ENCODE results near the gene CSTF3. TPM values are rescaled to one million over a fixed set of nuclear protein-coding genes. Genes with fewer than 3 reads are reported as not detected.

The CSTF3 gene
- total and polyA plus RNA-seq, 2 of the 4 experiments (the other 2 are of a cell fraction) = 14.5 to 23.4 TPM

GRCh38 chr11:33064866-33065265, 96.4 kb downstream of the CSTF3 start:
- no peaks in the 10 kb centered on the region for H4K20me1 ChIP-seq (ENCODE audit: insufficient read depth, low read length)
- ChIA-PET CTCF (interaction anchor here (0.7 to 2.6 kb wide), 8 partner anchors 13 to 256 kb away, joined by 3 to 16 read pairs (median 5); no protein-coding TSS in a partner anchor), POLR2A (ENCODE audit: unreplicated experiment) (no interaction called here)
- H3K56ac ChIP-seq (ENCODE audit: extremely low read depth, insufficient read depth, low read length) = no peak overlapping the region
- no peak overlapping the region for H2AFZ ChIP-seq (replicated peaks; ENCODE audit: low read length, poor library complexity)
- intact Hi-C loops (cut with micrococcal nuclease) = loop anchor here (1.0 to 5.0 kb wide), 3 partner anchors 105 to 256 kb away; partner anchors contain the start of gene QSER1
- H3K27ac ChIP-seq (ENCODE audit: insufficient read depth, low read length) = no peak overlapping the region
- H3K27me3 ChIP-seq (ENCODE audit: control insufficient read depth, insufficient read depth, low read length) = no peaks in the 10 kb centered on the region
- no peak overlapping the region for H2BK120ac ChIP-seq (ENCODE audit: low read depth, low read length)
- H3K9me1 ChIP-seq (ENCODE audit: insufficient read depth, low read length) = 0 out of 2 replicates have a peak, but pooled peaks cover 16% of the 10 kb centered on the region
- no peak overlapping the region for H3K23ac ChIP-seq (ENCODE audit: low read depth, low read length)
- H2BK5ac ChIP-seq (ENCODE audit: low read depth, low read length, poor library complexity, severe bottlenecking) = no peak overlapping the region
- no peak overlapping the region for H2AK5ac ChIP-seq (ENCODE audit: low read depth, low read length)
- H3K4me2 ChIP-seq (ENCODE audit: low read depth, low read length) = no peak overlapping the region
- H4K91ac ChIP-seq (ENCODE audit: insufficient read depth, low read depth, low read length) = no peak overlapping the region
- no peak overlapping the region for H2BK20ac ChIP-seq (ENCODE audit: low read depth, low read length)
- dilution Hi-C loops (cut with HindIII; ENCODE audit: low sequenced_read_pairs, unreplicated experiment) = no loop called here
- no TSS peak for BruUV-seq (replicated peaks)
- H2AK9ac ChIP-seq (replicated peaks; ENCODE audit: low read depth, low read length, poor library complexity) = no peak overlapping the region
- peaks cover 7% of the 10 kb centered on the region; the same call in 1 of the 2 replicates for H3K4me1 ChIP-seq (ENCODE audit: control insufficient read depth, insufficient read depth, low read length)
- no CpG with 5 or more reads among the region's 5 CpGs for WGBS, 2 experiments (ENCODE audit: extremely low coverage in 2 of 2, insufficient read length in 1 of 2)
- H4K8ac ChIP-seq (ENCODE audit: low read depth in 2 of 2, low read length in 2 of 2) = no peak overlapping the region
- TF ChIP-seq USF2 (IDR thresholded peaks at IDR 0.05; ENCODE audit: low read depth, low read length) (no peak), CTCF (conservative IDR thresholded peaks at IDR 0.05; ENCODE audit: low read depth, low read length) (no peak), MXI1 (IDR thresholded peaks at IDR 0.05; ENCODE audit: borderline replicate concordance, low read depth, low read length) (no peak), MAZ (IDR thresholded peaks at IDR 0.05; ENCODE audit: borderline replicate concordance, low read depth, low read length) (no peak), CEBPB (IDR thresholded peaks at IDR 0.05; ENCODE audit: low read depth, low read length) (no peak), POLR2A (IDR thresholded peaks at IDR 0.05; ENCODE audit: low read depth, low read length) (no peak)
- H3K9ac ChIP-seq (ENCODE audit: low read depth, low read length) = no peak overlapping the region
- H3K79me1 ChIP-seq (ENCODE audit: low read depth in 1 of 2, low read length in 2 of 2) = peaks cover 0 to 12% of the 10 kb centered on the region in 2 experiments; a peak in 2 of 4 replicates
- H3K4ac ChIP-seq (ENCODE audit: low read depth, low read length) = no peak overlapping the region; the same call in 1 of the 2 replicates
- DNase-seq (no peak), ATAC-seq (ENCODE audit: low read depth) (no peak)
- in situ Hi-C loops (cut with MboI; ENCODE audit: low sequenced_read_pairs) = loop anchor here (5.0 to 25.0 kb wide), 3 partner anchors 108 to 478 kb away; partner anchors contain the start of genes EIF3M and PRRG4
- no peaks in the 10 kb centered on the region for H3K9me3 ChIP-seq (ENCODE audit: control insufficient read depth, insufficient read depth, low read length)
- H2BK15ac ChIP-seq (ENCODE audit: low read depth, low read length) = no peak overlapping the region
- H3K14ac ChIP-seq (replicated peaks; ENCODE audit: low read depth, low read length) = no peak overlapping the region
- H3K18ac ChIP-seq (ENCODE audit: low read depth, low read length) = no peak overlapping the region
- H3K4me3 ChIP-seq (ENCODE audit: insufficient read depth, low read depth, low read length) = no peak overlapping the region
- peaks cover 39% of the 10 kb centered on the region for H3K36me3 ChIP-seq (ENCODE audit: control insufficient read depth, insufficient read depth, low read length)
- H4K5ac ChIP-seq (ENCODE audit: low read depth, low read length) = no peak overlapping the region
